ENCODE data around the gene PLXNA4.

PLXNA4 gene

DNA sequence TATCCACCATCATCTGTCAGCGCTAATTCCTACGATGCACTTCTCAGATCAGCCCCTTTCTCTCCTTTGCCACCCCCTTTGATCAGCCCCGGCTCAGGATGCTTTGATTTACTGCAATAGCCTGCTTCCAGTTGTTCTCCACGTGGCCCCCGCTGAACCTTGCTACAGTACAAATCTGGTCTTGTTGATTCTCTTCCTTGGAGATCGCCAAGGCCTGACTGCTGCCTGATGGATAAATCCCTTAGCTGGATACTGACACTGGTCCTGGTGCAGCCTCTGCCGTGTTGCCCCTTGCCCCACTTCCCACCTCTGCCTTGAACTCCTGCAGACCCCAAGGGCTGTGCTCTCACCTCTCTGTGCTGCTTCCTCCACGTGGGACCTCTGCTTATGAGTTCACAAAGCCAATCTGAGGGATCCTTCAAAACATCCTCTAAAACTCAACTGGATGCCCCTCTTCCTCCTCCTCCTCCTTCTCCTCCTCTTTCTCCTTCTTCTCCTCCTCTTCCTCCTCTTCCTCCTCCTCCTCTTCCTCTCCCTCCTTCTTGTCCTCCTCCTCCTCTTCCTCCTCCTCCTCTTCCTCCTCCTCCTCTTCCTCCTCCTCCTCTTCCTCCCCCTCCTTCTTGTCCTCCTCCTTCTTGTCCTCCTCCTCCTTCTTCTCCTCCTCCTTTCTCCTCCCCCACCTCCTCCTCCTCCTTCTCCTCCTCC, 15.3 kb downstream of the PLXNA4 start:
- no peak for DNase-seq

DNA sequence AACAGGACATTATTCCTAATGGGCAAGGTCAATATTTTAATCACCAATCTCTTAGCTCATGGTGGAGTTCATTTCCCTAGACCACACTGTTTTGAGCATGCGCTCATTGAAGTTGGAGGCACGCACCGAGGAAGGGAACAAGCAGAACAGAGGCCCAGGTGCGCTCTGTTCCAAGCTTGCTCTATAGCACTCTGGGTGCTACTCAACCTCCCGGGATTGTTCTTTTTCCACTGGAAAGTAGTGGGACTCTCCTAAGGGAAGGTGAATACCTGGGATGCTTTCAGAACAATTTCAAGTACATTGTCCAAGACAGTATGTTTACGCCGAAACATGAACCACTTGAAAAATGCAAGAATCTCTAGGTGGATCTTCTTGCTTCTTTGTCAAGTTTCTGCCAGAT, 16.2 kb downstream of the PLXNA4 start:
- no peak for DNase-seq

DNA sequence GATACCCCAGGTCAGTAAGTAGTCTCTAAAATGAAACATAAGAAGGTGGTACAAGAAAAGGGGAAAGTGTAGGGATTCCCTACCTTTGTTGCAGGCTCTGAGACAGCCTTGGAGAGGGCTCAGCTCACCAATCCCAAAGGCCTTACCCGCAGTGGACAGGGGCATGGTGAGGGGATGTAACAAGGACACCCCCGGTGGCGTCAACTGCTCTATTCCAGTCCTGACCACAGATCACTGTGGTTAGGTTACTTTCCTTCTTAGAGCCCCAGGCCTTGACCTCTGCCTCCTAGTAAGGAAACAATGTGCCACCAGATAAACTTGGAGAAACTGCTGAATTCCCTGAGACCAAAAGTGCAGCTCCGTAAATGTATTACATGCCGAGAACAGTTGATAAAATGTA, 17.5 kb downstream of the PLXNA4 start:
- DNase-seq: no peak

DNA sequence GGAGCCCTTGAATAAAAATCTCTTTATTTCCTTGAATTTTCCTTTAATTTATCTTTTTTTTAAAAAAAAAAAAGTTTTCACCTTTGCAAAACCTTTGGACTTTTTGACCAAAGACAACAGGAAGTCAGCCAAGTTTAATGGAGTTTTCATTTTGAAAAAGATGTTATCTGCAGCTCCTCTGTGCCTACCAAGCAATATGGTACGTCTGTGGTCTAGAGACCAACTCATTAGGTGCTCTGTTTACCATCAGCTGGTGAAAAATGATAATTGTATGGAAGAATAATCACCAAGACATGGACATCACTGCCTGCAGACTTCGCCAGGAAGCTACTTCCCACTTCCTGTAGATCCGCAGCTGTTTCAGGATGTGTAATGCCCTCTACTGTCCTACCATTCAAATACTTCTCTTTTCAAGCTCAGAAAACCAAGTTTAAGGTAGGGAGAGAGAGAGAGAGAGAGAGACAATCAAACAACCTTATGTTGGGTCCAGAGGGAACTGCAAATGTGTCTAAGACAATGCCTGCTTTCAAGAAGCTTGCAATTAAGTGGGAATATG, 18.7 kb downstream of the PLXNA4 start:
- DNase-seq: no peak

DNA sequence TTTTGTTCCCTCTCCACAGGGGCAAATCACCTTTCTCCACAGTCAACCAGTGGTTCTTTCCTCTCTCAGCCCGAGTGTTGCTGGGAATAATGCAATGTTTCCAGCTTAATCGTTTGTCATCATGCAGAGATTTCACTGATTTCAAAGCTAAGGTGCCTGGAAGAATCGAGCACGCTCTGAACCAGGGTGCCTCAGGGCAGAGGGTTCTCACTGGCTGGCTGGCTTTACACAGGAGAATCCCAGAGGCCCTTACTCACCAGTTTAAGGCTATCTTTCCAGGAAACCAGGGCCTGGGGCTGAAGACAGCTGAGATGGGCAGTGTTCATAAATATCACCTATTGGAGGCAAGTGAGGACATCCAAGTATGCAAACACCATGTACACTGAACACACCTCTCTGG, 21.8 kb downstream of the PLXNA4 start:
- no peak for DNase-seq

DNA sequence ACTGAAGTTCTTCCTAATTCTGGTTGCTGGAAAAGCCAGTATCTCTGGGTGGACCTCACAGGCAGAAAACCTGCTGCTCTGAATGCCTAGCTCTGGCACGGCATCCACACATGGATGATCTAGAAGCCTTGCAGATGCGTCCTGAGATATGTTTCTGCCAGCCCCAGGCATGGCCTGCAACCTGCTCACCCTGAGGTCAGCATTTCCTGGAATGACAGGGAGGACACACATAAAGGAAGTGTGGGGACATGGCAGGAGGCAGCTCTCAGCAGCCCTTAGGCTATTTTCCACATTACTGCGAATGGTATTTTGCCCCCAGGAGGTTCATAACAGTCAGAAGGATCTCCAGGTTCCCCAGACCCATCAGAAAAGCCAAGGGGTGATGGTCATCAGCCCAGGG, 23.2 kb downstream of the PLXNA4 start:
- DNase-seq: no peak

DNA sequence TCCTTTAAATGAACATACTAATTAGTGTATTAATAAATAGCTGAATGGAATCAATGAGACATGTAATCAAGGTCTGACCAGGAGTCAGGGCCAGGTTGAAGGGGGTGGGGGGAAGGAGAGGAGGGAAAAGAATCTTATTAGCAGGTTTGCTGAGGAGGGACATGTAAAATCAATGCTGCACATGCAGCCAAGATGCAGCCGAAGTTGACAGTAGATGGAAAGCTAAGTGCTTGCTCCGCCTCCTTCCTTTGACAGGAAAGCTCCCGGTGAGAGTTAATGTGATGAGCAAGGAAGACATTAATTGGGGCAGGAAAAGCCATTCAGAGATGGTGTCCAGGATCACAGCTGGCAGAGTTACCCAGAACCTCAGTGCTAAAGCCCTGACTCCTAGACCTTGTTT, 24.4 kb downstream of the PLXNA4 start:
- DNase-seq: no peak

DNA sequence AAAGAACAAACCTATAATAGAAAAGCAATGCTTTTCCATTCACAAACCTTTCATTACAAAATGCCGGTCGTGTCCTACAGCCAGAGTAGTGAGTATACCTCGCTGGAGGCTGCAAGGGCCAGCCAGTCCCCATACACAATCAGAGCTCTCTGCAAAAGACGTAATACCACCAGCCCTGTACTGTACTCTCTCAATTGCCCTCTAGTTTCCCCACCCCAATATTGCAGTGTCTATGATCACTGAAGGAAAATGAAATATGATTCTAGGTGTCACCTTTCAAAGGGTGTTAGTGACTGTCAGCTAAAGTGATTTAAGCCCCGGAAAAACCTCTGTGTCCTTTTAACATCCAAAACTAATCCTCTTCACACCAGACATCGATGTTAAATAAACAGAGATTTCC, 24.8 kb downstream of the PLXNA4 start:
- no peak for DNase-seq

DNA sequence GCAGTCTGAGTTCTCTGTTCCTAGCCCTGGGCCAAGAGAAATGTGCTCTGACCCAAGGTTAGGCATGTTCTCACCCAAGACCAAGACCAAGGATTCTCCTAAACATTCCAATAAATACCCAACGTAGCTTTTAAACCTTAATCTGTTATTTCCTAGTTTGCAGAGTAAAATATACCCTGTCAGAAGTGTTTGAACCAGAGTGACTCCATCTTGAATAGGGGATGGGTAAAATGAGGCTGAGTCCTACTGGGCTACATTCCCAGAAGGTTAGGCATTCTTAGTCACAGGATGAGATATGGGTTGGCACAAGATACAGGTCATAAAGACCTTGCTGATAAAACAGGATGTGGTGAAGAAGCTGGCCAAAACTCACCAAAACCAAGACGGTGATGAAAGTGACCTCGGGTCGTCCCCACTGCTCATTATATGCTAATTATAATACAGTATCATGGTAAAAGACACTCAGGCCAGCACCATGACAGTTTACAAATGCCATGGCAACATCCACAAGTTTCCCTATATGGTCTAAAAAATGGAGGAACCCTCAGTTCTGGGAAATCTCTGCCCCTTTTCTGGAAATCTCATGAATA, 27.7 kb downstream of the PLXNA4 start:
- no peak for DNase-seq

DNA sequence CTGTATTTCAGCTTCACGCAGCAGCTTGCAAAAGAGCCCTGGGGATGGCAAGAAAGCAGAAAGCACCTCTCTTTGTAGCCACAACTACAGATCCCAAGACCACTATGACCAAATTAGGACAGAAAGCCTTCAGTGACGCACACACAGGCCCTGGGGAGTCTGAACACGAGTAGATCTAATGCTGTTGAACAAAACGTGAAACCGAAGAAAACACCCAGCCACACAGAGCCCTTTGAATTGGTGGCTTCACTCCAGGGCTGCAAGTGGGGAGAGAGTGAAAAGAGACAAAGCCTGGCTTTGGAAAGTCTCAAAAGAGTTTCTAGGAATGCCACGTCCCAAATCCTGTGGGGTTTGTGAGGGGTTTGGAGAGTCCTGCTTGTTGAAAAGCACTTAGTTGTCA, 28.4 kb downstream of the PLXNA4 start:
- DNase-seq: no peak

DNA sequence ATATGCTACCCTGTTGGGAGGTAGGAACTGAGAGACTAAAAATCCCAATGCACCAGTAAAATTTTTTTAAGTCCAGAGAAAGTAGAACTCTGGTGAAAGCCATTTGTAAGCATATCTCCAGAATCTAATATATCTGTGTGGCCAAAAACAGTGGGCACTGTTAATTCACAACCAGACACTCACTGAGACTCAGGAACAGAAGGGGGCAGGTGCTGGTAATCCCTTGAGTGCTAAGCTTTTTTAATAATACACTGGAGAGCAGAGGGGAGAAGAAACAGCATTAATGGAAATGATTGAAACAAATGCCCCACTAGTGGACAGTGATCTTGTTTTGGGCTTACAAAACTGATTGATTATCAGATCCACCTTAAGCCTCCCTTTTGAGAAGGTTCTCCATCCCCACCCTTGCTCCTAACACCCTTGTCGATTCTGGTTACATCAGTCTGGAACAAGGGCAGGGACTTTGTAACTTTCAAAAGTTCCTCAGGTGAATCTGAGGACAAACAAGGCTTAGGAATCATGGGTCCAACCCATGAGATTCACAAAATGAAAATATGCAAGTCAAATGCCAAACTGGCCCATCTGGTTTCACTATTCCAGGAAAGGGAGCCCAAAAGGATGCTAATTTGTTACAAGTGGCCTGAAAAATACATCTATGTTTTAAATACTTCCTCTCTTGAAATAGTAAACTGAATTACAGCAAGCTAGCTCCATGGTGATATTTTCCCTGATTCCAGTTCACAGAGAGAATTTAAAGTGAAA, 29.7 kb downstream of the PLXNA4 start:
- no peak for DNase-seq

DNA sequence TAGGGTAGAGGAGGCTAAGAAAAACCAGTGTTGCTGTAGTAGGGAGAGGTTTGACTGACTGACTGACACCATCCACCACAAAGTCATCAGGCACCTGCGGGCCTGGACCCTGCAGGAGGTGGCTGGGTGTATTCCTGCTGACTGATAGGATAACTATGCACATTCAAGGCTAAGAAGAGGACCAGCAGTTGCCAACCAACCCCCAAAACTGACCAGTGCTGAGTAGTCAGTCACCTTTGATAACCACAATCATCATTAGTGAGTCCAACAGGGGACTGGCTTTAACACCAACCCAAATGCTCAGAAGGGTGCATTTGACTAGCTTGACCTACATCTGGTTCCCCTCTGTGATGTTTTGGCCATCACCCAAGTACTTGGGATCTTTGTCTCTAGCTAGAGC, 30.5 kb downstream of the PLXNA4 start:
- no peak for DNase-seq

DNA sequence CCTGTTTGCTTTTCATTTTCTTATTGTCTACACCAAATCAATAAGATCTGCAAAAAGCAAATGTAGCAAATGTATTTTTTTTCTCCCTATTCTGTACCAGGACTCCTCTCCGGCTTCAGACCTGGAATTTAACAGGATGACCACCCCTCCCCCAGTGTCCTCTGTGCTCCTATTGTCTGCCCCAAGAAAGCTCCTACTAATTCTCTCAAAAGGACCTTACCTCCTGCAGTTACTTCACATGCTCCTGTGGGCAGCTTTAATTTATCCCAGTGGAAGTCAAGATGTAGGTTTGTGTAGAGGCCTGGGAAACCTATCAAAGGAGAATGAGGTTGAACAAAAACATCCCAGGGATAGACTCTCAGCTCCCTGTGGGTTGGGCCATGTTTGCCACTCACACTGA, 31.3 kb downstream of the PLXNA4 start:
- DNase-seq: no peak

DNA sequence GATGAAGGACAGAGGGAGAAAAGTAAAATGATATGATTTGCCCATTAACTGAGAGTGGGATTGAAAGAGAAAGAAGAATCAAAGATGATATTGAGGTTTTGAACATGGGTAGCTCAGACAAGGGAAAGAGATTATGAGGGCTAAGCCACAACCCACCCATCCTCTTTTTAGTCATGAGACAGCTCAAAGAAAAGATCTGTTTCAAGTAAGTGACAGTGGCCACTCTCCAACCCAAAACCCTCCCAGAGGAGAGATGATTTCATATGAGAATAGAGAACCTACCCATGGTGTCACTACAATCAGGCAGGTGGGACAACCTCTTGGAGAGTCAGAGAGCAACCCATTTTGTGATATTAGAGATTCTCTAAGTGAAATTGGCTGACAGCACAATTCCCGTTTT, 32.2 kb downstream of the PLXNA4 start:
- no peak for DNase-seq

DNA sequence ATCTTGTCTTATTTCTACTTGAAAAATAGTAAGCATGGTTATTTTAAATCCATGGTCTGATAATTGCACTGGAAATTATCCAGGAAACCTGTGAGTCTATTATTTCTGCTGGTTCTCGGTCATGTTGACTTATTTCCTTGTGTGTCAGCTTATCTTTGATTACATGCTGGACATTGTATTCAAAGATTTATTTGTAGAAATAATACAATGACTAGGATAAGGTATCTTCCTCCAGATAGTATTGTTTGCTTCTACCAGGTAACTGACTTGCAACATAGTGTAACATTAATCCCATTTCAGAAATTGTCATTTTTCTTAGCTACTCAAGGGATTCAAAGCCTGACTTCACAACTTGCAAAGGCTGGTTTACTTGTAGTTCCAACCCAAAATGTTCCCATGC, 33.4 kb downstream of the PLXNA4 start:
- no peak for DNase-seq

DNA sequence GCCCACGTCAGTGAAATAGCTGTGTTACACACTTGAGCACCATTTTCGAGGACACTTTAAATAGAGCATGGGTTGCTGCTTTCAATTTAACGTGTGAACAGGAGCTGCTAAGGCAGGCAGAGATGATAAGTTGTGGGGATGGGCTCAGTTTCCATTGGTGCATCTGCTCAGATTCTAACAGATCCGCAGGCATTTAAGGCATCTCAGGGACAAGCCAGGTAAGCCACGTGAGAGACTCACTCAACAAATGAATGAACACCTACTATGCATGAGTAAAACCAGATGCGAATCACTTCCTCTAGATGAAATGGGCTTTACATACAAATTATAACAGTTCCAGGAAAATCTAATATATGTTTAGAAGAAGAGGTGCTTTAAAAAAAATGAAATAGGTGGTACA, 34.6 kb downstream of the PLXNA4 start:
- DNase-seq: no peak

DNA sequence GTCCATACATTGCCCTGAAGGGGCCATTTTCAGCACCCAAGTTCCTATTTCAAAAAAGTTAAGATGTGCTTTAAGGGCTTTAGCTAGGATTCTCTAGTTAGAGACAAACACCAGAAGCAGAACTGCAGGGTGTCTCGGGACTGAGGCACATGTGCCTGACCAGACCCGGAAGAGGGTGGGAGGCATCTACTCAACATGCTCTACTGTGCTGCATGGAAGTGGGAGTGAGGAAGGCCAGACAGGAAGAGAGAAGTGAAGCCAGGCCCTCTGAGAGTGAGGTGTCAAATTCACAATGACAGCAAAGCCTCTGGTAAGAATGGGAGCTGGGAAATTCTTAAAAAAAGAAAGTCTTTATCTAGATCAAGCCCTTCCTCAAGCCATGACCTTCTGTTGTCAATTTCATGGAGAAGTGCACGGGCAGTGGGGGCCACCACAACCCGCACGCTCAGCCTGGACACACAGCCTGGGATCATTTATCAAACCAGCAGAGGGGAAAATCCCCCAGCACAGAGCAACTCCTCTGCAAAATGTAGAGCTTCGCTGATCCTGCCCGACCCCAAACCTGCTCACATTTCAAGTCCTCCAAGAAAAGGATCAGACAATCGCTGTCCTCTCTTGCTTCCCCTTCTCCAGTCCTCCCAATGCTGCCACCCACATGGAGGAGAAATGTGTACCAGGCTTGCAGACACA, 38.7 kb downstream of the PLXNA4 start:
- DNase-seq: no peak

DNA sequence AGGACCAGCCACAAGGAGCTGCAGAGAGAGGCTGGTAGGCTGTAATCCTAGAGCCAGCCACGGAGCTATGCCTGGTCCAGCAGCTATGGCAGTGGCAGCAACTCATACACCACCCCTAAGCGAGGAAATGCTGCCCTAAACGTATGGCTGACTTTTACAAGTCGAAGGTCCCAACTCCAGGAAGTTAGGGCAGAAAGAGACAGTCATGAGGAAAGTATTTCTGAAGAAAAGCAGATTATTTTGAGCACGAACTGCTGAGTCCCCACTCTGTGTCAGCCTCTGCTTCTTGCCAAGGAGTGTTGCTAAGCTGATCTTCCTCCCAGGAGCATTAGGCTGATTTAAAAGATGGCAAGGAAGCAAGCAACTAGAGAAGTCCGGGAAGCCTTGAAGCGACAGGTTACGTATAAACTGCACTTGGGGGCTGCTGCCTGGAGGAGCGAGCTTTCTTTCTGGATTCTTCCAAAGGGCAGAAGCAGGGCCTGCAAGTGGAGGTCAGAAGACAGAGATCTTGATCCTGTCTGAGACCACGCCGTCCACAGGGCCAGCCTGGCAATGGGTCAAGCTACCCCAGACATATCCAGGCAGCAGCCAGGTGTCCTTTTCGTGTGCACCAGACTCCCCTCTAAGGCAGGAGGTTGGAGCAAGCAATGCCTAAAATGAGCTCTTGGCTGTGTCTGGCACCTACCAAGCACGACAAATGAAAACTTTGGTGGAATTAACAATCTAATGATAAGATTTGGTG, 39.4 kb downstream of the PLXNA4 start:
- DNase-seq: no peak

DNA sequence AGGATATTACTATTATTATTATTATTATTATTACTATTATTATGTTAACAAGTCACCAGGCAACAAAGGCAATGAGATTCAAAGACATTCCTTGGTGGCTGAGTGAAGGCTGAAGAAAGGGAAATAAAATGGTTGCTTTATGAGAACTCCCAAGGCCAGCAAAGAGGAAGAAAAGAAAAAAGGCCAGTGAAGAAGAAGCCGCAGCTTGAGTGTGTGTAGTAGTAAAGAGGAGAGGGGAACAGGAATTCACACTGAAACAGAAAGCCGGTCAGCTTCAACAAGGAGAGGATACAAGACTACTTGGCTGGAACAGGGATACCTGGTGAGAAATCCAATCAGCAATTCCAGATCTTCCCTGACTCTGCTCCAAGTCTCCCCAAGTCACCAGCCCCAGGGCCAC, 42.4 kb downstream of the PLXNA4 start:
- DNase-seq: no peak

DNA sequence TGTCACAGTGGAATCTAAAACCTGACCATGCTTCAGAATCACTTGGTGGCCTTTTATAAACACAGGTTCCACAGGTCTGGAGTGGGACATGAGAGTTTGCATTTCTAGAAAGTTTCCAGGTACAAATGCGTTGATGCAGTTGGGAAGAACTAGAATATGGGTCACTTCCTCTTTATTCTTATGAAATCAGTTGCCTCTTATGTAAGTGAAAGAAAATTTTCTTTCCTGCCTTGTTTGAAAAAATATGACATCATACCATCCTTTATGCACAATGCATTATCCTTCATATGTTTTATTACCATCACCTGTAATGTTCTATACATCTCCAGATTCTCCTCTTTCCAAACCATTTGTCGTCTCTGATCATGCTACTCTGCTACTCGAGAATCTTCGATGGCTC, 44.0 kb downstream of the PLXNA4 start:
- no peak for DNase-seq

DNA sequence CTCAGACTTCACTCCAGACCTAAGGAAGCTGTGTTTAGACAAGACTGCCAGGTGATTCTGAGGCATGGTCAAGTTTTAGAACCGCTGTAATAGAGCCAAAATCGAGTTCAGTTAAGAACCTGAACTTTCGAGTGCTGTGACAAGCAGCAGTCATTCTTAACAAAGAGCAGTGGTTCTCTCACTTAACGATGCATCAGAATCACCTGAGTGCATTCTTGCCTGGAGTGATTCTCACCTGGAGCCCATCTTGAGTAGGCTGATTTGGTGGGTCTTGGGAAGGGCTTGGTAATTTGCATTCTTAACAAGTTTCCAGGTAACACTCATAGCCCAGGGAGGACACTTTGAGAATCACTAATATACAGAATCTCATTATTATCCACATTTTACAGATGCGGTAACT, 44.7 kb downstream of the PLXNA4 start:
- DNase-seq: no peak

DNA sequence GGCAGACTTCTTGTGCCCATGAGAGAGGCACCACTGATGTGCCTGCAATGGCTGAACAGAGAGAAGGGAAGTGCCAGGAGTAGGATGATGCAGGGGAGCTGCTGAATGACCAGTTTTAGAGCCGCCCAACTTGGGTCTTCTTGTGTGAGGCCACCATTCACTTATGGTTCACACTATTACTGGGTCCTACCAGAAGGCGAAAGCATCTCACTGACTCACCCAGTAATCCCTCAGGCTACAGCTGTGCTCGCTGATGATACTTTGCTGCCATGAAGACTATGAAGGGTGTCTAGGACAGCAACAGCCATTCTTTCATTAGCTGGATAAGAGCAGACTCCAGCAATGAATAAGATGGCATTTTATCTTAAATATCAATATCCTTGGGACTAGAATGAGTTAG, 47.6 kb downstream of the PLXNA4 start:
- DNase-seq: no peak
